HG03196 (cell line): ENCODE measurements around the gene PTGES3L.
"Not testable (repeated sequence)": the region's sequence is repeated elsewhere in the genome, so short reads cannot be mapped to it uniquely, and the experiment has no call there.

Source experiments
- ATAC-seq: cut with Tn5 transposase; IDR thresholded peaks from one replicate; pipeline ENCODE4 v1.9.1; 2021; ENCODE audit not compliant: unreplicated experiment

The PTGES3L gene

GRCh38 chr17:42985225-42985624, 5.3 kb upstream of the PTGES3L start:
- peak; percentile 49 for ATAC-seq

GRCh38 chr17:42982266-42982665, 2.4 kb upstream of the PTGES3L start:
- ATAC-seq, result no peak

GRCh38 chr17:42980766-42981397, 1.0 kb upstream of the PTGES3L start:
- ATAC-seq, result peak; percentile 42

- ATAC-seq, result peak; percentile 71
Observed at GRCh38 chr17:42980274-42980765, 440 bp upstream of the PTGES3L start, which contains the start of gene RUNDC1. Gene RUNDC1 (plus strand): TSS chr17:42980565. CDS start chr17:42980577, 12 bp downstream.

GRCh38 chr17:42975701-42976100, 4.2 kb downstream of the PTGES3L start:
- not testable (repeated sequence) for ATAC-seq

- ATAC-seq, result no peak
Observed at GRCh38 chr17:42975265-42975664, 4.6 kb downstream of the PTGES3L start.

- not testable (repeated sequence) for ATAC-seq
Observed at GRCh38 chr17:42973323-42973722, 6.6 kb downstream of the PTGES3L start.

GRCh38 chr17:42971589-42971988, 8.3 kb downstream of the PTGES3L start:
- no peak for ATAC-seq

GRCh38 chr17:42969001-42969581, 10.8 kb downstream of the PTGES3L start:
- no peak for ATAC-seq

- ATAC-seq, result no peak
Observed at GRCh38 chr17:42967925-42968324, 12.0 kb downstream of the PTGES3L start.

GRCh38 chr17:42964161-42964932, 15.5 kb downstream of the PTGES3L start, which contains the start of gene AARSD1:
Gene AARSD1 (minus strand): TSS chr17:42964454. CDS start chr17:42964440, 14 bp downstream.
- ATAC-seq, result peak; percentile 81

GRCh38 chr17:42953669-42954068, 26.2 kb downstream of the PTGES3L start:
- no peak for ATAC-seq

- no peak for ATAC-seq
Observed at GRCh38 chr17:42950044-42950783, 29.7 kb downstream of the PTGES3L start.

GRCh38 chr17:42946812-42947211, 33.1 kb downstream of the PTGES3L start:
- ATAC-seq, result no peak

GRCh38 chr17:42944211-42944610, 35.7 kb downstream of the PTGES3L start:
- no peak for ATAC-seq

- ATAC-seq, result no peak
Observed at GRCh38 chr17:42937712-42938596, 41.9 kb downstream of the PTGES3L start.

GRCh38 chr17:42929497-42929844, 50.4 kb downstream of the PTGES3L start:
- no peak for ATAC-seq

GRCh38 chr17:42928714-42929496, 51.0 kb downstream of the PTGES3L start:
- ATAC-seq, result peak; percentile 57

- ATAC-seq, result no peak
Observed at GRCh38 chr17:42924891-42925290, 55.0 kb downstream of the PTGES3L start.
